GM19395 (cell line): Measurements from ENCODE around the gene TCF3.

ENCODE experiments used
- ATAC-seq: cut with Tn5 transposase; IDR thresholded peaks from one replicate; pipeline ENCODE4 v1.9.1; 2021; ENCODE audit warnings: mild to moderate bottlenecking, moderate library complexity; ENCODE audit not compliant: unreplicated experiment

TCF3 gene

GRCh38 chr19:1631557-1632100 is 20.8 kb downstream of the TCF3 start:
- ATAC-seq, result no peak

GRCh38 chr19:1630811-1631210 is 21.6 kb downstream of the TCF3 start:
- no peak for ATAC-seq

GRCh38 chr19:1630012-1630411 is 22.4 kb downstream of the TCF3 start:
- ATAC-seq, result no peak

- ATAC-seq, result no peak
These were observed 23.1 kb downstream of the TCF3 start for GRCh38 chr19:1629256-1629808.

GRCh38 chr19:1627194-1627593 is 25.2 kb downstream of the TCF3 start:
- no peak for ATAC-seq

- ATAC-seq, result no peak
These were observed 25.9 kb downstream of the TCF3 start for GRCh38 chr19:1626417-1627010.

GRCh38 chr19:1624458-1624857 is 28.0 kb downstream of the TCF3 start:
- ATAC-seq, result no peak

- ATAC-seq, result no peak
These were observed 29.9 kb downstream of the TCF3 start for GRCh38 chr19:1622541-1622940.

GRCh38 chr19:1622007-1622406 is 30.4 kb downstream of the TCF3 start:
- no peak for ATAC-seq

- ATAC-seq, result no peak
These were observed 30.8 kb downstream of the TCF3 start for GRCh38 chr19:1621574-1621973.

GRCh38 chr19:1621021-1621420 is 31.4 kb downstream of the TCF3 start:
- ATAC-seq, result no peak

GRCh38 chr19:1620502-1620901 is 31.9 kb downstream of the TCF3 start:
- ATAC-seq, result no peak

- ATAC-seq, result no peak
These were observed 32.7 kb downstream of the TCF3 start for GRCh38 chr19:1619703-1620102.

GRCh38 chr19:1619094-1619439 is 33.3 kb downstream of the TCF3 start:
- no peak for ATAC-seq

GRCh38 chr19:1618157-1619093 is 34.0 kb downstream of the TCF3 start:
- ATAC-seq, result no peak

- ATAC-seq, result no peak
These were observed 35.5 kb downstream of the TCF3 start for GRCh38 chr19:1616875-1617274.

- ATAC-seq, result no peak
These were observed 36.0 kb downstream of the TCF3 start for GRCh38 chr19:1616396-1616795.

- ATAC-seq, result no peak
These were observed 37.2 kb downstream of the TCF3 start for GRCh38 chr19:1615156-1615765.

- no peak for ATAC-seq
These were observed 38.4 kb downstream of the TCF3 start for GRCh38 chr19:1613808-1614570.

GRCh38 chr19:1613146-1613545 is 39.3 kb downstream of the TCF3 start:
- no peak for ATAC-seq
